NCI-H1694 treated with DMSO at 0.1 percent for 48 hours (cell line): Measurements from ENCODE around the gene CHST12.

ENCODE experiments used
- DNase-seq: peaks from one replicate; lab custom pipeline; 2025; lab: John Stamatoyannopoulos, UW

Gene CHST12

DNA sequence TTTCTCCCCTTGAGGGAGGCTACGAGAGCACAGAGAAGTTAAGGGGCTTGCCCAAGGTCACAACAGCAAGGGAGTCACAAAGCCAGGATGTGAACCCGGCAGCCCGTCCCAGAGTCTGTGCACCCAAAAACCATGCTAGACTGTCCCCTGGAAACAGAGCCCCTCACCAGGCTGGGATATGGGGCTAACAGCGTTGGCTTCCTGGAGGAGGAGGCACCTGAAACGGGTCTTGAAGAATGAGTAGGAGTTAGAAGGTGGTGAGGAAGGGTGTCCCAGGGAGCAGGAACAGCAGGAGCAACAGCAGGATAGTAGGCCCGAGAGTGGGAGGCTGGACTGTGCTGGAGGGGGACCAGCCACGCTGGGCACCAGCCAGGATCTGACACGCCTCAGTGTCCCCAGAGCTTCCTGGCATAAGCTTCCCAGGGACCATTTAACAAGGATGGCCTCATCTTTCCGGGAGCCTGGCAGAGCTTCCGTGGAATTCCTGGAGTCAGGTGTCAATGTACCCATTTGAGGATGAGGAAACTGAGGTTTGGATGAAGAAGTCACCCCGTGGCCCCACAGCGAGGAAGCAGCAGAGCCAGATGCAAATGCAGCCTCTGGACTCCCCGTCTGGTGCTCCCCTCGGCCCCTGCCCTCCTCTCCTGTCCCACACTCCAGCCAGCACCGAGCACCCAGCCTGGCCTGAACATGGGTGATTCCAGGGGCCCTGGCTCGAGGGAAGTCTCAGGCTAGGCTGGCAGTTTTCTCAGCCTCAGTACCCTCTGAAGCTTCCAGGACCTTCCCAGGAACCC lies 76.1 kb downstream of the CHST12 start:
- no peak for DNase-seq

DNA sequence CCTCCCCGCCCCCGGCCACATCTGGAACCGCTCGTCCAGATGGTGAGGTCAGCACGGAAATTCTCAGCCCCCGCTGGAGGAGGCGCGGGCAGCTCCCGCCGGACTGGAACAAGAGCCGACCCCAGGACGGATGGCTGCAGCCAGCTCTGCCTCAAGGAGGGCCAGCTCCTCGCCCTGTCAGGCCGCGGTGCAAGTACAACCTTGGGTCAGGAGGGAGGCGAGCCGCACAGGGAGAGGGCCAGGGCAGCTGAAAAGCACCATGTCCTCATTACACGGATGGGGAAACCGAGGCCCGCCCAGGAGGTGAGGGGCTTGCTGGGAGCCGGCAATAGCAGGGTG lies 76.6 kb downstream of the CHST12 start:
- DNase-seq: no peak

DNA sequence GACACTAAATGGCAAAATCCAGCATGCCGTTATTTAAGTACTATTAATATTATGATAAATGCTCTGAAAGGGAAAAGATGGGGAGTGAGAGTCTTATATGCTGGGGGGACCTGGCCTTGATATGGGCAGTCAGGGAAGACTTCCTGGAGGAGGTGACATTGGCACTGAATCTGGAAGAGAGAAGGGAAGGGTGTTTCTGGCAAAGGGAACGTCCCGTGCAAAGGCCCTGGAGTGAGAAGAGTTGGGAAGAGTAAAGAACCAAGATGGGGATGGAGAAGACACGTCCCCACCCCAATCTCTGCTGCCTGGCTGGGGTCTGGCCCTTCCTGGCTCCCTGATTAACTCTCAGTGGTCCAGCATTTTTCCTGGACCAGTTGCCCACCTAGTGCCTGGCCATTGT lies 77.8 kb downstream of the CHST12 start:
- no peak for DNase-seq

GRCh38 chr7:2482725-2483451 lies 79.5 kb downstream of the CHST12 start:
- no peak for DNase-seq

DNA sequence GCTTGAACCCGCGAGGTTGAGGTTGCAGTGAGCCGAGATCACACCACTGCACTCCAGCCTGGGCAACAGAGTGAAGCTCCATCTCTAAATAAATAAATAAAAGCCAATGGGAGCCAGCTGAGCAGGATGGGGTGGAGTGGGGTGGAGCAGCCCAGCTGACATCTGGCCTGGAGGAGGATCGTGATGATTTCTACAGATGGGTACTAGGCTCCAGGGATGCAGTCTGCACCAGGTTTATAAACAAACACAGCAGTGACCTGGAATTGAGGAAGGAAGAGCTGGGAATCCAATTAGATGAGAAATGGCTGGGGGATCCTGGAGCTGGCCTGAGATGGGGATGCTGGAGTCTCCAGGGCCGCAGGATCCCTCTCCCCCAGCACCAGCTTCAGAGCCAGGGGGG lies 80.1 kb downstream of the CHST12 start:
- DNase-seq: peak; percentile 87

GRCh38 chr7:2484868-2485267 lies 81.5 kb downstream of the CHST12 start:
- DNase-seq: no peak

GRCh38 chr7:2487586-2488271 lies 84.3 kb downstream of the CHST12 start:
- peak; percentile 76 for DNase-seq

GRCh38 chr7:2488272-2488645 lies 84.8 kb downstream of the CHST12 start:
- no peak for DNase-seq

- no peak for DNase-seq
Observed at GRCh38 chr7:2488681-2489080, 85.3 kb downstream of the CHST12 start.

DNA sequence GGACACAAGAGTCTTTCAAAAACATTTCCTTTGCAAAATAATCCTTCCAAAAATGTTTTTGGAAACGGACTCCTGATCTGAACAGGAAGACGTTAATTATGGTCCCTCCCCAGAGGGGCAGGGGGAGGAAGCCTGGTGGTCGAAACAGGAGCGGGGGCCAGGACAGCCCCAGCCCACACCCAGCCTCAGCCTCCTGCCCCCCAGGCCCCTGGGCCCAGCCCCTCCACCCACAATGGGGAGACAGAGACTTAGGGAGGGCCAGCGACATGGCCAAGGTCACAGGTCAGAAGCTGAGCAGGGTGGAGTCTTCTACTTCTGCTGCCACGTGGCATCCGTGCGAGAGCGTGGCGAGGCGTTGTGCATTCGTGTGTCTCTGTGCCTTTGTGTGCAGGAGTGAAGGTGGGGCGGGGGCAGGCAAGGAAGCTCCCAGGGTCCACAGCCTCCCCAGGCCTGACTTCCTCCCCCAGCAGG lies 86.8 kb downstream of the CHST12 start:
- no peak for DNase-seq

DNA sequence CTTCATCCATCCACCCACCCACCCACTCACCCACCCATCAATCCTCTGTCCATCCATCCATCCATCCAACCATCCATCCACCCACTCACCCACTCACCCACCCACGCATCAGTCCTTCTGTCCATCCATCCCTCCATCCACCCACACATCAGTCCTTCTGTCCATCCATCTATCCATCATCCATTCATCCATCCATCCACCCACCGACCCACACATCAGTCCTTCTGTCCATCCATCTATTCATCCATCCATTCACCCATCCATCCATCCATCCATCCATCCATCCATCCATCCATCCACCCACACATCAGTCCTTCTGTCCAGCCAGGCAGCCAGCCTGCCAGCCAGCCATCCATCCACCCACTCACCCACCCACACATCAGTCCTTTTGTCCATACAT lies 88.6 kb downstream of the CHST12 start:
- DNase-seq: no peak

- no peak for DNase-seq
Observed at GRCh38 chr7:2493205-2494164, 90.1 kb downstream of the CHST12 start.

GRCh38 chr7:2494191-2495130 lies 91.0 kb downstream of the CHST12 start:
- DNase-seq: no peak

DNA sequence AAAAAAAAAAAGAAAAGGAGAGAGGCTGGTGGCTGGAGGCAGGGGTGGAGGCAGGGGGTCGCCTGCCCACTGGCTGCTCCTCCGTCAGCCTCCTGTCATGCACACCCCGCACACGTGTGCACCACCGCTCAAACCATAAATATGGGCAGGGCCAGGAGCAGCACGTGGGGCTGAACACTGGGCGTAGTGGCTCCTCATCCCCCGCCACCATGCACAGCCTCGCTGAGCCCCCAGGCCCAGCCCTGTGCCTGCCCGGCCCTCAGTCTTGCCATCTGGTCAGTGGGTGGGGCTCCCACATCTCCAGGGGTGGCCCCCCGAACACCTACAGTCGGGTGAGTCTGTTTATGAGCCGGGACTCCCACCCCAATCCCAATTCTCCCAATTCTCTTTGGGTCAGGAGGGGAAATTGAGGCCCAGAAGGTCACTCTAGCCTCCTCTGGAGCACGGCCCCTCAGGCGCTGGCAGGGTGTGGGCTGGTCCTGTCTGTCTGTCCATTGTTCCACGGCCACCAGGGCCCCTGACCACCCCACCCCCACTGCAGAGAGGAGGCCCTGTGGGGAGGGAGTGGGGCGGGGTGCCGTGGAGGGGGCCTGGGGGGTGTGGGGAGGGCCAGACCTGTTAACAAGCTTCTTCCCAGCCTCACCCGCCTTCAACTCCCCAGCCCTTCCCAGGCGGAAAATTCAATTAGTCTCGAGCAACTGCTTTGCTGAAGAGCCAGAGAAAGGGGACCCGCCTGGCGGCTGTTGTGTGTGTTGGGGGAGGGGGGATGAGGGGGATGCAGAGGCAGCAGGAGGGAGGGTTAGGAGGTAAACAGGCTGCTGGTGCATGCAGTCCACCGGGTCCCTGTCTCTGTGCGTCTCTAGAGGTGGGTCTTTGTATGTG lies 92.2 kb downstream of the CHST12 start:
- DNase-seq: peak; percentile 91

- no peak for DNase-seq
Observed at GRCh38 chr7:2496375-2496774, 93.0 kb downstream of the CHST12 start.

GRCh38 chr7:2497065-2497464 lies 93.7 kb downstream of the CHST12 start:
- no peak for DNase-seq

- no peak for DNase-seq
Observed at GRCh38 chr7:2497500-2498336, 94.3 kb downstream of the CHST12 start.
